Tibial artery (tissue), 4 donors: ENCODE data around the gene FARSB.

ENCODE experiments used
- DNase-seq, 2 donors: peaks; one replicate each; pipeline ENCODE4 v3.0.0-alpha.2; 2019
- H3K27ac ChIP-seq, 2 donors: fragments of 200-600 bp; sonication (generic) in 1 of 2; 1 replicate in 1 of 2; 2 replicates in 1 of 2; pipeline ENCODE4 v1.5.1; 2018 to 2019; ENCODE audit warnings: mild to moderate bottlenecking in 1 of 2
- H3K27me3 ChIP-seq, 2 donors: fragments of 200-600 bp; sonication (generic) in 1 of 2; one replicate each; pipeline versions ENCODE4 v1.5.1 to v1.6.0; 2016 to 2019
- H3K36me3 ChIP-seq, 3 donors: fragments of 200-600 bp; sonication (generic) in 2 of 3; one replicate each; pipeline ENCODE4 v1.5.1; 2016 to 2019; ENCODE audit warnings: mild to moderate bottlenecking in 2 of 3
- H3K4me1 ChIP-seq, 4 donors: fragments of 200-600 bp; sonication (generic) in 2 of 4; 1 replicate in 3 of 4; 2 replicates in 1 of 4; pipeline ENCODE4 v1.5.1; 2016 to 2019
- H3K4me3 ChIP-seq, 2 donors: fragments of 200-600 bp; sonication (generic) in 1 of 2; 1 replicate in 1 of 2; 2 replicates in 1 of 2; pipeline ENCODE4 v1.5.1; 2018 to 2019; ENCODE audit warnings: mild to moderate bottlenecking in 2 of 2
- H3K9me3 ChIP-seq, 3 donors: fragments of 200-600 bp; sonication (generic) in 1 of 3; one replicate each; pipeline ENCODE4 v1.5.1; 2016 to 2019
- CTCF ChIP-seq, 2 experiments: fragments of 200-600 bp in 1 of 2; fragments of 450-650 bp in 1 of 2; IDR thresholded peaks; one replicate each; pipeline ENCODE4 v1.5.1; 2017 to 2019; ENCODE audit warnings: antibody characterized with exemption in 2 of 2, mild to moderate bottlenecking in 1 of 2, moderate library complexity in 1 of 2
- intact Hi-C: fragments of 100-400 bp; cut with DNase I; formaldehyde crosslinking; loops from one replicate; pipeline ENCODE4 v1.15.0; 2023; ENCODE audit warnings: low total_unique reads

FARSB gene

GRCh38 chr2:222611684-222612083 is 44.2 kb downstream of the FARSB start:
- no peak overlapping the region for H3K27ac ChIP-seq
- intact Hi-C loops, result loop anchor here (10.0 kb wide), 1 partner anchor 557 kb away; no protein-coding TSS in a partner anchor
- DNase-seq, result no peak
- no peak overlapping the region for H3K4me3 ChIP-seq
- H3K36me3 ChIP-seq, result peaks cover 17 to 47% (median 22%) of the 10 kb centered on the region in 3 donors
- peaks cover 0 to 11% (median 5%) of the 10 kb centered on the region in 4 donors for H3K4me1 ChIP-seq
- no peaks in the 10 kb centered on the region for H3K9me3 ChIP-seq
- TF ChIP-seq CTCF (IDR thresholded peaks at IDR 0.05), result no peak
- no peaks in the 10 kb centered on the region for H3K27me3 ChIP-seq

GRCh38 chr2:222610746-222611145 is 45.1 kb downstream of the FARSB start:
- Histone ChIP-seq H3K27ac (no peak overlapping the region), H3K4me1 (peaks cover 0 to 11% (median 5%) of the 10 kb centered on the region in 4 donors), H3K27me3 (no peaks in the 10 kb centered on the region), H3K4me3 (no peak overlapping the region), H3K9me3 (no peaks in the 10 kb centered on the region), H3K36me3 (peaks cover 17 to 47% (median 22%) of the 10 kb centered on the region in 3 donors)
- DNase-seq, result no peak
- intact Hi-C loops, result loop anchor here (10.0 kb wide), 1 partner anchor 556 kb away; no protein-coding TSS in a partner anchor
- TF ChIP-seq CTCF (IDR thresholded peaks at IDR 0.05), result no peak

- DNase-seq, result no peak
- TF ChIP-seq CTCF (IDR thresholded peaks at IDR 0.05), result no peak
These were observed 46.5 kb downstream of the FARSB start for GRCh38 chr2:222609381-222609780.

GRCh38 chr2:222608081-222608480 is 47.8 kb downstream of the FARSB start:
- H3K27ac ChIP-seq, result no peak overlapping the region
- intact Hi-C loops, result no loop called here
- H3K4me3 ChIP-seq, result no peak overlapping the region
- H3K36me3 ChIP-seq, result peaks cover 11 to 33% (median 13%) of the 10 kb centered on the region in 3 donors
- no peaks in the 10 kb centered on the region for H3K9me3 ChIP-seq
- H3K4me1 ChIP-seq, result peaks cover 0 to 11% (median 5%) of the 10 kb centered on the region in 4 donors
- TF ChIP-seq CTCF (IDR thresholded peaks at IDR 0.05), result no peak
- no peak for DNase-seq
- no peaks in the 10 kb centered on the region for H3K27me3 ChIP-seq

More at GRCh38 chr2:222609381-222609780, 46.5 kb downstream of the FARSB start:
- Histone ChIP-seq H3K9me3 (no peaks in the 10 kb centered on the region), H3K27me3 (no peaks in the 10 kb centered on the region), H3K4me3 (no peak overlapping the region), H3K27ac (no peak overlapping the region), H3K36me3 (peaks cover 8 to 40% (median 17%) of the 10 kb centered on the region in 3 donors), H3K4me1 (peaks cover 0 to 11% (median 5%) of the 10 kb centered on the region in 4 donors)
- intact Hi-C loops, result no loop called here

GRCh38 chr2:222606306-222606705 is 49.6 kb downstream of the FARSB start:
- intact Hi-C loops, result no loop called here
- peaks cover 0 to 16% (median 5%) of the 10 kb centered on the region in 3 donors for H3K36me3 ChIP-seq
- peaks cover 0 to 11% (median 5%) of the 10 kb centered on the region in 4 donors for H3K4me1 ChIP-seq

More at GRCh38 chr2:222606306-222606705, 49.6 kb downstream of the FARSB start:
- H3K4me3 ChIP-seq, result no peak overlapping the region
- no peak for TF ChIP-seq CTCF (IDR thresholded peaks at IDR 0.05)
- no peaks in the 10 kb centered on the region for H3K27me3 ChIP-seq
- no peak for DNase-seq
- H3K27ac ChIP-seq, result no peak overlapping the region
- no peaks in the 10 kb centered on the region for H3K9me3 ChIP-seq
